Retinal pigment epithelial cell (primary cell): ENCODE measurements around the gene EMILIN3.

Experiments
- DNase-seq: peaks from one replicate; pipeline ENCODE4 v3.0.0-alpha.2; 2010; ENCODE audit warnings: low read depth
- H3K4me3 ChIP-seq: 2 replicates; pipeline ENCODE4 v1.5.1; 2011; ENCODE audit warnings: mild to moderate bottlenecking, low read length, control low read depth, moderate library complexity
- TF ChIP-seq, protein P1 (sequence below): conservative IDR thresholded peaks from 2 replicates; pipeline ENCODE4 v1.5.1; 2011; ENCODE audit warnings: low read depth, low read length, control low read depth, inconsistent platforms

The EMILIN3 gene

DNA sequence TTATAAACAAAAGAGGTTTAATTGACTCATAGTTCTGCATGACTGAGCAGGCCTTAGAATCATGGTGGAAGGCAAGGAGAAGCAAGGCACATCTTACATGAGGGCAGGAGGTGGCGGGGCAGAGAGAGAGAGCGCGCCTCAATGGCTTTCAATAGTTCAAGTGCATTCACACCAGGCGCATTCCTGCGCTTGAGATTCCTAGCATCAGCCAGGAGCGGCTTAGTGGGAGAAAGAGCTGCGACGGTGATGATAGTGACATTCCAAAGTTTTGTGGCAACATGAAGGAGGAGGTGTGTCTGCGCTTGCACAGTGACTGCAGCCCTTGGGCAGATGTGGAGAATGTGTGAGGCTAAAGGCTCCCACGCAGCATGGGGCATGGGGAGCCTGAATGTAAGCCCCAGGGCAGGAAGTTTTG is 25.0 kb upstream of the EMILIN3 start:
- TF ChIP-seq, protein P1, sequence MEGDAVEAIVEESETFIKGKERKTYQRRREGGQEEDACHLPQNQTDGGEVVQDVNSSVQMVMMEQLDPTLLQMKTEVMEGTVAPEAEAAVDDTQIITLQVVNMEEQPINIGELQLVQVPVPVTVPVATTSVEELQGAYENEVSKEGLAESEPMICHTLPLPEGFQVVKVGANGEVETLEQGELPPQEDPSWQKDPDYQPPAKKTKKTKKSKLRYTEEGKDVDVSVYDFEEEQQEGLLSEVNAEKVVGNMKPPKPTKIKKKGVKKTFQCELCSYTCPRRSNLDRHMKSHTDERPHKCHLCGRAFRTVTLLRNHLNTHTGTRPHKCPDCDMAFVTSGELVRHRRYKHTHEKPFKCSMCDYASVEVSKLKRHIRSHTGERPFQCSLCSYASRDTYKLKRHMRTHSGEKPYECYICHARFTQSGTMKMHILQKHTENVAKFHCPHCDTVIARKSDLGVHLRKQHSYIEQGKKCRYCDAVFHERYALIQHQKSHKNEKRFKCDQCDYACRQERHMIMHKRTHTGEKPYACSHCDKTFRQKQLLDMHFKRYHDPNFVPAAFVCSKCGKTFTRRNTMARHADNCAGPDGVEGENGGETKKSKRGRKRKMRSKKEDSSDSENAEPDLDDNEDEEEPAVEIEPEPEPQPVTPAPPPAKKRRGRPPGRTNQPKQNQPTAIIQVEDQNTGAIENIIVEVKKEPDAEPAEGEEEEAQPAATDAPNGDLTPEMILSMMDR, result no peak
- DNase-seq, result peak; percentile 51
- no peak overlapping the region for H3K4me3 ChIP-seq

DNA sequence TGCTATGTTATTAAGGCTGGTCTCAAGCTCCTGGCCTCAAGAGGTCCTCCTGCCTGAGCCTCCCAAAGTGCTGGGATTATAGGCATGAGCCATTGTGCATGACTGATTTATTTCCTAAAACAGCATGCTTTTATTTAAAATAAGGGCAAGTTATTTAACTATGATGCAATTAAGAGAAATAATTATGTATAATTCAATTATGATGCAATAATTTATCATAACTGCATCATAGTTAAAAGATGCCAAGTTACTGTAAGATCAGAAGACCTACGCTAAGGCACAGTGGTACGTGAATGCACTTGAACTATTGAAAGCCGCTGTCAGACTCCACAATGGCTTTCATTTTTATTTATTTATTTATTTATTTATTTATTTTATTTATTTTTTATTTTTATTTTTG is 24.3 kb upstream of the EMILIN3 start:
- no peak for DNase-seq
- no peak overlapping the region for H3K4me3 ChIP-seq
- TF ChIP-seq, protein P1, result no peak

DNA sequence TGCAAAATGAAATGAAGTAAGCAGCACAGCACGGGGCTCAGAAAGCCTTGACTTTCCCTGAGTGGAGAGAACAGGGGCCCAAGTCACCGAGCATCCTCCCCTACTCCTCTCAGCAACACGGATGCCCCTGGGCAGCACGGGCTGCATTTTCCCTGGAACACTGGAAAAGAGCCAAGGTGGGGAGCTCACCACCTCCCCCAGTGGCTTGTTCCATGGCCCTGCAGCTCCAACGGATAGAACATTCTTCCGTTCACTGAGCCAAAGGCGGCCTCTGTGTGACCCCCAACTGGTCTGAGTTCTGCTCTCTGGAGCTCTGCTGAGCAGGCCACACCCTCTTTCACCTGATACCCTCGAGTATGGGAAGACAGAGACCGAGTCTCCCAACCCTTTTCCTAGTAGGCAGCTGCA is 20.8 kb upstream of the EMILIN3 start:
- no peak overlapping the region for H3K4me3 ChIP-seq
- TF ChIP-seq, protein P1, result peak; percentile 54
- DNase-seq, result peak; percentile 67

DNA sequence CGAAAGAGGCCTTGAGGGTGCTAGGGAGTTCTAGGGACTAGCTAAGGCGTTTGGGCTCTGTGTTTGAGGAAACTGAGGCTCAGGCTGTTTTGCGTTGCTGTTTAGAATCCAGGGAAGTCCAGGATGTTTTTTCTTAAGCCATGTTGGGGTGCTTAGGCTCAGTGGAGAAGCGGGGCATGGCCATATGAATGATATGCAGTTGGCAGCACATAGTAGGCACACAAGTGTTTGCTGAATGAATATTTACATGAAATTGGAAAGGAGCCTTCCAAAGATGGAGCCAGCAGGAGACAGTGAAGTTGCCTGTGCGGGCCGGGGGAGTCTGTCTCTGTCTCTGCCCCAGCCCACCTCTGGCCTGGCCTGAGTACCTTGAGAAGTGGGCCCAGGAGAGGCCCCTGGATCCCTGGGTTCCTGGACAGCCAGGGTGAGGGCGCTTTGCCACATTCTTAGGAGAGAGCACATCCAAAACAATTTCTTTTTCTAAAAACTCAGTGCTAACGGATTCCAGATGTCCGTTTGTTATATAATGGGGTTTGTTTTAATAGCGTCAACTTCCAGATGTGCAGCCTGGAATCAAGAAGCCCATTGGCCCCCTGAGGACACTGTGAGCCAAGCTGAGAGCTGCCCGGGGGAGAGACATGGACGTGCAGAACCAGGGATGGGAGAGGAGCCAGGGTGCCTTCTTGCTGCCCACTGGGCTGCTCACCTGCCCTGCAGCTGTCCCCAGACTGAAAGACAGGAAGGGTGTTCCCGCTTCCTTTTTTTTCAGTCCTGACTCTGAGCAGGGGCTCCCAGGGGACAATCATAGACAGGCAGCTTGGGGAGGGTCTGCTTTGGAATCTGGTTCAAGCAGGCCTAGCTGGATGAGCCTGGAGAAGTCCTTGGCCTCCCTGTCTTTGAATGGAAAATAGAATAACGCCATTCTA is 20.1 kb upstream of the EMILIN3 start:
- no peak for DNase-seq
- TF ChIP-seq, protein P1, result no peak
- no peak overlapping the region for H3K4me3 ChIP-seq

DNA sequence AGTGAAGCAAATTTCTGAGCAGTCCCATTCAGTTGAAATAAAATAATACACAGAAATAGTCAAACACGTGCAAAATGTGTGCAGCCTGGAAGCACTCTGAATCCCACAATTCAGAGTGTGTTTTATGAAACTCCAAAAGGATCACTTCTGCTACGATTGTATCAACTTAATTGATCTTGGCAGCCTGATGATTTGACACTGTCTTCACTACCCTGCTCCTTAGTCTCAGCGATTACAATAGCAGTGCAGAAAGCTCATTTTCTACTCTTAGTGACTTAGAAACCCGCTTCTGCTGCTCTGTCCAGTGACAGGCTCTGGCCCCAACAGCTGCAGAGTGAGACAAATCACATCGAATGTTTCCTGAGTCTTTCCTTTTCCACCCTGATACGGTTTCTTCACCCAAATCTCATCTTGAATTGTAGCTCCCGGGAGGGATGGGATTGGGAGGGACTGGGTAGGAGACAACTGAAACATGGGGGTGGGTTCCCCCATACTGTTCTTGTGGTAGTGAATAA is 16.2 kb upstream of the EMILIN3 start:
- TF ChIP-seq, protein P1, result no peak
- H3K4me3 ChIP-seq, result no peak overlapping the region

DNA sequence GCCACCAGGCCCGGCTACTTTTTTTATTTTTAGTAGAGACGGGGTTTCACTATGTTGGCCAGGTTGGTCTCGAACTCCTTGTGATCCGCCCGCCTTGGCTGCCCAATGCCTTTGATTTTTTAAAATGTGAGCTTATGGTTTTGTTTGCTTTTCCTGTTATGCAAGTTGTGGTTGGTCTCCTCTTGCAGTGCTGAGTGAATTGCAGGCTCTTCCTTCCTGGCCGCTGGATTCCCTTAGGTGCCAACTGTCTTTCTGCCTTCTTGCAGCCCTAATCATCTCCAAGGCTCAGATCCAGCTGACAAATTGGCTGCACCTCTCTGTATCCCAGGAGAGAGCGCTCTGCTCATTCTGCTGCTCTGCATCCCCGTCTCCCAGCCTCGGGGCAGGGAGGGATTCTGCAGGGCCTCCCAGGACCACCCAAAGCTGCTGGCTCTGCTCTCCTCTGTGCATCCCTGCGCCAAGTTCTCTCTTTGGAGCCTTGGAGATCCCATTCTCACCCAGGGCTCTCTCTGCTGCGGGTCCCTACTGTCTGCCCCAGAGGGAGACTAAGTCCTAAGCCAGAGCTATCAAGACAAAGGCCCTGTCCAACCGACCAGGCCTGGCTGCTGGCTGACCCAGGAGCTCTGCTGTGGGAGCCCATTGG is 14.1 kb upstream of the EMILIN3 start:
- TF ChIP-seq, protein P1, result no peak
- DNase-seq, result no peak
- H3K4me3 ChIP-seq, result no peak overlapping the region

More for the DNA sequence above, 16.2 kb upstream of the EMILIN3 start:
- no peak for DNase-seq
